K562 (cell line): ENCODE data around the gene PARD3B. TPM values are rescaled to one million over a fixed set of nuclear protein-coding genes. Genes with fewer than 3 reads are reported as not detected.

Experiments used
- ATAC-seq: fragments of 200-7000 bp; cut with Tn5 transposase; 3 replicates; pipeline ENCODE4 v1.9.1; 2020; ENCODE audit warnings: moderate library complexity
- BruUV-seq: library from RNA; stranded (reverse); fragments of 400-500 nt; replicated peaks from 2 replicates; lab custom pipeline; 2021; lab: Mats Ljungman, UMichigan
- CTCF ChIA-PET: fragments of 300-600 bp; formaldehyde crosslinking; extraction: SDS; loops from one replicate; lab custom pipeline; 2021; ENCODE audit warnings: low intra/inter-chr PET ratio; lab: Yijun Ruan, JAX
- POLR2A ChIA-PET: fragments of 300-600, 350-650 bp; sonication (Branson Sonifier 250); formaldehyde crosslinking; extraction: SDS; loops from one replicate; lab custom pipeline; 2021; ENCODE audit warnings: antibody characterized with exemption, inconsistent platforms; lab: Yijun Ruan, JAX
- DNase-seq, 4 experiments: peaks; one replicate each; pipeline versions ENCODE4 v3.0.0 to v3.0.0-alpha.2; 2011 to 2018; ENCODE audit warnings: low spot score in 3 of 4, mixed read lengths in 3 of 4; ENCODE audit errors: extremely low read depth in 1 of 4
- FAIRE-seq: peaks from 2 replicates; lab custom pipeline; 2011; peaks lifted over from hg19 to GRCh38; lab: Jason Lieb, UNC
- H2AFZ ChIP-seq: 2 replicates; pipeline ENCODE4 v1.6.0; 2011; ENCODE audit warnings: low read depth, low read length, control low read depth, inconsistent platforms
- H3K27ac ChIP-seq: fragments of 200-600 bp; 3 replicates; pipeline ENCODE4 v1.8.0; 2011; ENCODE audit warnings: low read depth, mild to moderate bottlenecking, control low read depth, inconsistent platforms, low read length, moderate library complexity, mixed read lengths; ENCODE audit errors: extremely low read depth
- H3K27me3 ChIP-seq, 2 experiments: fragments of 300-600 bp in 1 of 2; 2 replicates in 1 of 2; 3 replicates in 1 of 2; pipeline versions ENCODE4 v1.6.0 to v1.8.0; 2011; ENCODE audit warnings: inconsistent platforms in 2 of 2, low read length in 2 of 2, mild to moderate bottlenecking in 1 of 2, mixed read lengths in 1 of 2, moderate library complexity in 1 of 2; ENCODE audit not compliant: control insufficient read depth in 2 of 2, insufficient read depth in 2 of 2
- H3K36me3 ChIP-seq: fragments of 300-600 bp; 3 replicates; pipeline ENCODE4 v1.8.0; 2011; ENCODE audit warnings: mild to moderate bottlenecking, low read length, inconsistent platforms; ENCODE audit not compliant: control insufficient read depth, insufficient read depth
- H3K4me1 ChIP-seq, 2 experiments: fragments of 200-600 bp in 1 of 2; replicated peaks in 1 of 2; 2 replicates in 1 of 2; 3 replicates in 1 of 2; pipeline versions ENCODE4 v1.5.1 to v1.8.0; 2011; ENCODE audit warnings: inconsistent platforms in 2 of 2, low read length in 2 of 2, mild to moderate bottlenecking in 1 of 2, mixed read lengths in 1 of 2, moderate library complexity in 1 of 2; ENCODE audit not compliant: control insufficient read depth in 2 of 2, insufficient read depth in 2 of 2
- H3K4me2 ChIP-seq: 2 replicates; pipeline ENCODE4 v1.6.1; 2011; ENCODE audit warnings: low read length, control low read depth, inconsistent platforms, mixed read lengths; ENCODE audit not compliant: insufficient read depth
- H3K4me3 ChIP-seq: fragments of 200-600 bp; sonication (generic), shearing (Covaris generic); 2 replicates; pipeline ENCODE4 v1.5.1; 2016; ENCODE audit warnings: control low read depth, inconsistent platforms
- H3K79me2 ChIP-seq: fragments of 200-600 bp; 3 replicates; pipeline ENCODE4 v1.8.0; 2011; ENCODE audit warnings: low read length, inconsistent platforms; ENCODE audit not compliant: control insufficient read depth, insufficient read depth
- H3K9ac ChIP-seq, 2 experiments: 2 replicates each; pipeline versions ENCODE4 v1.6.0 to v1.6.1; 2011; ENCODE audit warnings: low read depth in 2 of 2, low read length in 2 of 2, control low read depth in 1 of 2, inconsistent platforms in 1 of 2, mild to moderate bottlenecking in 1 of 2, mixed read lengths in 1 of 2; ENCODE audit not compliant: insufficient read depth in 1 of 2
- H3K9me1 ChIP-seq: one replicate; pipeline ENCODE4 v1.6.0; 2011; ENCODE audit warnings: inconsistent platforms, mild to moderate bottlenecking, low read length, moderate library complexity; ENCODE audit not compliant: control insufficient read depth, insufficient read depth
- H3K9me3 ChIP-seq: replicated peaks from 2 replicates; pipeline ENCODE4 v1.5.1; 2011; ENCODE audit warnings: low read depth, low read length, inconsistent platforms; ENCODE audit not compliant: control insufficient read depth, insufficient read depth
- H4K20me1 ChIP-seq: replicated peaks from 2 replicates; pipeline ENCODE4 v1.6.1; 2011; ENCODE audit warnings: low read length, inconsistent platforms, mixed read lengths; ENCODE audit not compliant: control insufficient read depth, insufficient read depth
- DPF2 ChIP-seq: fragments of 450-650 bp; IDR thresholded peaks from 2 replicates; pipeline ENCODE4 v1.6.1; 2016
- E2F3 ChIP-seq: fragments of 250-450 bp; sonication (Bioruptor Pico); IDR thresholded peaks from 2 replicates; pipeline ENCODE4 v1.4.0; 2020; ENCODE audit warnings: mild to moderate bottlenecking
- ESRRB ChIP-seq: fragments of 250-450 bp; sonication (Bioruptor Pico); IDR thresholded peaks from 2 replicates; pipeline ENCODE4 v1.5.0; 2020; ENCODE audit warnings: mild to moderate bottlenecking, moderate library complexity, borderline replicate concordance
- KDM2B ChIP-seq: fragments of 250-450 bp; sonication (Bioruptor Pico); IDR thresholded peaks from 2 replicates; pipeline ENCODE4 v1.8.0; 2021; ENCODE audit warnings: mild to moderate bottlenecking, moderate library complexity
- NFRKB ChIP-seq: fragments of 450-650 bp; IDR thresholded peaks from 2 replicates; pipeline ENCODE4 v1.6.1; 2016; ENCODE audit warnings: low read depth
- PHTF2 ChIP-seq: fragments of 250-450 bp; sonication (Bioruptor Pico); IDR thresholded peaks from 2 replicates; pipeline ENCODE4 v1.5.0; 2021; ENCODE audit warnings: mild to moderate bottlenecking
- RFX5 ChIP-seq: IDR thresholded peaks from 2 replicates; pipeline ENCODE4 v1.6.1; 2011; ENCODE audit warnings: low read depth, mild to moderate bottlenecking, improper control_type of control experiment, low read length
- YY1 ChIP-seq, 3 experiments: IDR thresholded peaks; 2 replicates each; pipeline ENCODE4 v1.6.1; 2011; ENCODE audit warnings: low read length in 2 of 3, mild to moderate bottlenecking in 2 of 3, moderate library complexity in 2 of 3, borderline replicate concordance in 1 of 3, control low read depth in 1 of 3, low read depth in 1 of 3; ENCODE audit not compliant: insufficient read depth in 3 of 3, insufficient replicate concordance in 2 of 3, control insufficient read depth in 1 of 3, insufficient read length in 1 of 3; ENCODE audit errors: extremely low read depth in 1 of 3
- ZBTB1 ChIP-seq: sonication (generic); formaldehyde crosslinking; IDR thresholded peaks from 2 replicates; pipeline ENCODE4 v1.8.1; 2023; ENCODE audit warnings: missing genetic modification reagents, low read depth, mild to moderate bottlenecking, borderline replicate concordance
- ZNF133 ChIP-seq: fragments of 250-450 bp; sonication (Bioruptor Pico); IDR thresholded peaks from 2 replicates; pipeline ENCODE4 v1.4.0; 2020; ENCODE audit warnings: mild to moderate bottlenecking
- ZNF354B ChIP-seq: fragments of 250-450 bp; sonication (Bioruptor Pico); IDR thresholded peaks from 2 replicates; pipeline ENCODE4 v1.4.0; 2020
- ZNF699 ChIP-seq: fragments of 250-450 bp; sonication (Bioruptor Pico); IDR thresholded peaks from 2 replicates; pipeline ENCODE4 v1.8.0; 2021; ENCODE audit warnings: mild to moderate bottlenecking, moderate library complexity; ENCODE audit not compliant: insufficient replicate concordance
- WGBS: fragments of 100-300 bp; shearing (Covaris generic); methylation state at CpG from one replicate; pipeline ENCODE4 v1.1.6; 2016; ENCODE audit warnings: low coverage, mixed read lengths; ENCODE audit not compliant: insufficient coverage; ENCODE audit errors: missing lambda C conversion rate; 5-methylcytosine and 5-hydroxymethylcytosine counted together
- in situ Hi-C: fragments of 300-500 bp; cut with MboI; formaldehyde crosslinking; loops from 4 replicates; pipeline ENCODE4 v1.15.0; 2018; ENCODE audit warnings: inconsistent platforms, mixed read lengths
- intact Hi-C: fragments of 100-400 bp; cut with micrococcal nuclease; formaldehyde crosslinking; loops from 2 replicates; pipeline ENCODE4 v1.14.2; 2022
- polyA plus RNA-seq, 8 experiments: library from polyadenylated mRNA; depleted of rRNA in 4 of 8; stranded (reverse) in 5 of 8; unstranded in 3 of 8; fragments of >200 nt; fragmentation: Nextera tagmentation in 2 of 8; fragmentation: Illumina TruSeq in 1 of 8; extraction: Ambion mirVana in 2 of 8; extraction: Trizol in 1 of 8; gene quantifications; 2 replicates each; pipeline versions ENCODE4 v1.2.1 to v1.2.3, GENCODE V29; 2011 to 2014; ENCODE audit warnings: inconsistent platforms in 1 of 8, missing spikeins in 1 of 8
- total RNA-seq, 7 experiments: library from RNA; depleted of rRNA in 6 of 7; stranded (reverse); fragments of >200 nt in 6 of 7; fragmentation: Illumina TruSeq in 2 of 7; extraction: Trizol in 2 of 7; gene quantifications; 2 replicates each; pipeline versions ENCODE4 v1.2.1 to v1.2.3, GENCODE V29; 2011 to 2021; ENCODE audit warnings: low replicate concordance in 1 of 7
- TF ChIP-seq, protein P1 (sequence below): sonication (generic); formaldehyde crosslinking; IDR thresholded peaks from 2 replicates; pipeline ENCODE4 v1.8.1; 2022; ENCODE audit warnings: missing genetic modification reagents

Gene PARD3B
- total and polyA plus RNA-seq, 9 of the 15 experiments (the other 6 are each of a cell fraction or from before 2014, with no cell fraction given) = 0.15 to 3.0 (median 1.1) TPM

DNA sequence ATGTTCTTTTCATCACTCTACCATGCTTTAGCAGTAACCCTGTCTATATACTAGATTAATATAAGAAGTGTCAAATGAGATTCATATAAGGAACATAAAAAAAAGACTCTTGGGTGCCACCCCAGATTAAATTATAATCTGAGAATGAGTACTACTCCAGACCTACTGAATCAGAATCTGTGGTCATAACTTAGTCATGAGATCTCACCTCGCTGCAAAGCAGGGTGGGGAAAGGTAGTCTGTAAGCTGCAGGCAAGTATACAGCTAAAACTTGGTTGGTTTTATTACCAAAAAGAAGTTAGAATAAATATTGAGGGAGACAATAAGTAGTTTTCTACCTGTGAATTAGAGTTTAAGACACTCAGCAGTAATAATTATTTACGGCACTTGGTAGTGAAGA, 175.6 kb downstream of the PARD3B start:
- no TSS peak for BruUV-seq
- H3K79me2 ChIP-seq = no peaks in the 10 kb centered on the region
- DNase-seq (no peak), FAIRE-seq (no peak), ATAC-seq (no peak)
- no peak overlapping the region for H3K4me2 ChIP-seq
- H3K36me3 ChIP-seq = no peaks in the 10 kb centered on the region
- no peaks in the 10 kb centered on the region for H3K27me3 ChIP-seq
- no peaks in the 10 kb centered on the region for H3K4me1 ChIP-seq
- intact Hi-C loops (no loop called here), in situ Hi-C loops (no loop called here)
- WGBS = 36% methylated on average over 2 of the region's 2 CpGs
- no peak overlapping the region for H3K4me3 ChIP-seq
- H2AFZ ChIP-seq = no peak overlapping the region
- CTCF ChIA-PET = no interaction called here
- POLR2A ChIA-PET = interaction anchor here (0.6 kb wide), 1 partner anchor 19 kb away, joined by 3 read pairs; no protein-coding TSS in a partner anchor
- H3K9ac ChIP-seq = no peak overlapping the region
- no peaks in the 10 kb centered on the region for H4K20me1 ChIP-seq
- H3K27ac ChIP-seq = no peak overlapping the region
- TF ChIP-seq, protein P1, sequence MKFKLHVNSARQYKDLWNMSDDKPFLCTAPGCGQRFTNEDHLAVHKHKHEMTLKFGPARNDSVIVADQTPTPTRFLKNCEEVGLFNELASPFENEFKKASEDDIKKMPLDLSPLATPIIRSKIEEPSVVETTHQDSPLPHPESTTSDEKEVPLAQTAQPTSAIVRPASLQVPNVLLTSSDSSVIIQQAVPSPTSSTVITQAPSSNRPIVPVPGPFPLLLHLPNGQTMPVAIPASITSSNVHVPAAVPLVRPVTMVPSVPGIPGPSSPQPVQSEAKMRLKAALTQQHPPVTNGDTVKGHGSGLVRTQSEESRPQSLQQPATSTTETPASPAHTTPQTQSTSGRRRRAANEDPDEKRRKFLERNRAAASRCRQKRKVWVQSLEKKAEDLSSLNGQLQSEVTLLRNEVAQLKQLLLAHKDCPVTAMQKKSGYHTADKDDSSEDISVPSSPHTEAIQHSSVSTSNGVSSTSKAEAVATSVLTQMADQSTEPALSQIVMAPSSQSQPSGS = no peak
- TF ChIP-seq ZNF354B (CRISPR knock-in tag) (no peak), YY1 (IDR thresholded peaks at IDR 0.05; ENCODE audit: borderline replicate concordance in 1 of 3, control insufficient read depth in 1 of 3, extremely low read depth in 1 of 3, insufficient read depth in 3 of 3, insufficient read length in 1 of 3, insufficient replicate concordance in 2 of 3, low read depth in 1 of 3, low read length in 2 of 3) (no peak)
- H3K9me1 ChIP-seq = no peaks in the 10 kb centered on the region
- no peaks in the 10 kb centered on the region for H3K9me3 ChIP-seq

DNA sequence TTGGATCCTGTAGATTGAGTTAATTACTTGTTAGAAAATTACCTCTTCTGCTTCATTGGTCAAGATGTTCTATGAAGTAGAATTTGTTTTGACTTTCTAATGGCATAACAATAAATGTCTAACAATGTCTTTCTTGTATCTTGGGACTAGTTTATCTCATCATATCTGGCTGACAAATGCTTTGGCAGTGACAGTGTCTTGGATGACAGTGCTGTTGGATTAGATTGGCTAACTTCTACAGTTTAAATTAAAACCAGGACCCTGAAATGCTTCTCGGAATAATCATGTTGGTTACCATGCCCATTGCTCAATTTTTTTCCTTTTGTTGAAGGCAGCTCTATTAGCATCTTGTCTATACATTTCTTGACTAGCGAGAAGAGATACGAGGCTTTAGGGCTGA, 176.9 kb downstream of the PARD3B start:
- POLR2A ChIA-PET = no interaction called here
- CTCF ChIA-PET = no interaction called here
- H3K4me2 ChIP-seq = no peak overlapping the region
- TF ChIP-seq DPF2 (no peak), ZNF699 (CRISPR knock-in tag) (no peak), E2F3 (CRISPR knock-in tag) (no peak), ZNF133 (CRISPR knock-in tag) (no peak), PHTF2 (CRISPR knock-in tag) (no peak), NFRKB (no peak), KDM2B (CRISPR knock-in tag) (no peak), ZBTB1 (CRISPR knock-in tag) (no peak), ESRRB (CRISPR knock-in tag) (no peak), RFX5 (no peak)

More for the DNA sequence above, 176.9 kb downstream of the PARD3B start:
- in situ Hi-C loops (no loop called here), intact Hi-C loops (no loop called here)
- H3K9me3 ChIP-seq = no peaks in the 10 kb centered on the region
- H3K79me2 ChIP-seq = no peaks in the 10 kb centered on the region
- DNase-seq = no peak
- no peak for ATAC-seq
- no peak overlapping the region for H3K4me3 ChIP-seq
- H4K20me1 ChIP-seq = no peaks in the 10 kb centered on the region
- no peaks in the 10 kb centered on the region for H3K9me1 ChIP-seq
- H3K27me3 ChIP-seq = no peaks in the 10 kb centered on the region
- BruUV-seq = no TSS peak
- no peak overlapping the region for H2AFZ ChIP-seq
- no peak overlapping the region for H3K9ac ChIP-seq
- no peaks in the 10 kb centered on the region for H3K36me3 ChIP-seq
- H3K27ac ChIP-seq = no peak overlapping the region
- no peak for FAIRE-seq
- WGBS = 21% methylated on average over 3 of the region's 3 CpGs
- H3K4me1 ChIP-seq = no peaks in the 10 kb centered on the region
